ENCODE measurements around the gene CREB5. TPM values are rescaled to one million over a fixed set of nuclear protein-coding genes. Genes with fewer than 3 reads are reported as not detected.

Gene CREB5
- total and polyA plus RNA-seq, 2 of the 13 experiments (the other 11 are each of a cell fraction or from before 2014, with no cell fraction given), result 0.38 to 0.71 TPM

GRCh38 chr7:28811008-28811407 lies 398.7 kb downstream of the CREB5 start:
- no peaks in the 10 kb centered on the region for H3K79me2 ChIP-seq (ENCODE audit: insufficient read depth, low read length)
- H4K20me1 ChIP-seq (ENCODE audit: insufficient read depth, low read length), result no peaks in the 10 kb centered on the region
- TF ChIP-seq ATF2 (CRISPR knock-in tag; IDR thresholded peaks at IDR 0.05) (no peak), GABPA (IDR thresholded peaks at IDR 0.05; ENCODE audit: low read depth, low read length) (no peak), GABPA (CRISPR knock-in tag; IDR thresholded peaks at IDR 0.05; ENCODE audit: low read depth) (no peak), ZBTB3 (CRISPR knock-in tag; IDR thresholded peaks at IDR 0.05; ENCODE audit: borderline replicate concordance, low read depth) (no peak), FUBP1 (CRISPR knock-in tag; IDR thresholded peaks at IDR 0.05; ENCODE audit: borderline replicate concordance) (no peak), ZNF253 (CRISPR knock-in tag; IDR thresholded peaks at IDR 0.05; ENCODE audit: borderline replicate concordance) (no peak), RFX3 (CRISPR knock-in tag; IDR thresholded peaks at IDR 0.05) (no peak), NFE2L2 (IDR thresholded peaks at IDR 0.05; ENCODE audit: low read length) (no peak), HMGXB3 (CRISPR knock-in tag; IDR thresholded peaks at IDR 0.05; ENCODE audit: borderline replicate concordance) (no peak), ZNF430 (CRISPR knock-in tag; IDR thresholded peaks at IDR 0.05) (no peak), ZFP1 (CRISPR knock-in tag; IDR thresholded peaks at IDR 0.05) (no peak), SMARCE1 (IDR thresholded peaks at IDR 0.05; ENCODE audit: borderline replicate concordance) (no peak), YEATS2 (CRISPR knock-in tag; IDR thresholded peaks at IDR 0.05; ENCODE audit: borderline replicate concordance) (no peak), PTBP1 (IDR thresholded peaks at IDR 0.05; ENCODE audit: low read depth, low read length, poor library complexity, severe bottlenecking) (no peak), HMG20A (CRISPR knock-in tag; IDR thresholded peaks at IDR 0.05; ENCODE audit: borderline replicate concordance) (no peak), ATF1 (CRISPR knock-in tag; IDR thresholded peaks at IDR 0.05) (no peak), ZNF776 (CRISPR knock-in tag; IDR thresholded peaks at IDR 0.05) (no peak), ZNF749 (CRISPR knock-in tag; IDR thresholded peaks at IDR 0.05; ENCODE audit: borderline replicate concordance) (no peak), SPEN (CRISPR knock-in tag; IDR thresholded peaks at IDR 0.05; ENCODE audit: low read depth) (no peak)
- H3K9me3 ChIP-seq (ENCODE audit: low read length), result no peaks in the 10 kb centered on the region
- no peak overlapping the region for H3K9ac ChIP-seq (ENCODE audit: insufficient read depth, low read depth, low read length)
- H3K4me3 ChIP-seq (replicated peaks in 1 of 3; ENCODE audit: insufficient read depth in 1 of 3, low read depth in 2 of 3, low read length in 3 of 3), result no peak overlapping the region
- H2AFZ ChIP-seq (ENCODE audit: low read length), result no peak overlapping the region
- H3K4me2 ChIP-seq (ENCODE audit: low read depth, low read length), result no peak overlapping the region
- 0 out of 5 replicates have a peak, but pooled peaks cover 2 to 7% of the 10 kb centered on the region in 2 experiments for H3K27me3 ChIP-seq (ENCODE audit: control insufficient read depth in 1 of 2, insufficient read depth in 2 of 2, low read length in 2 of 2)
- no peaks in the 10 kb centered on the region for H3K36me3 ChIP-seq (replicated peaks in 1 of 2; ENCODE audit: control insufficient read depth in 1 of 2, insufficient read depth in 2 of 2, low read length in 2 of 2)
- no peak overlapping the region for H3K27ac ChIP-seq (ENCODE audit: extremely low read length, insufficient read depth, low read length)
- POLR2A ChIA-PET, result no interaction called here
- DNase-seq (ENCODE audit: low spot score) (no peak), ATAC-seq (no peak), FAIRE-seq (no peak)
- 85% methylated on average over 3 of the region's 3 CpGs for WGBS (ENCODE audit: low lambda C conversion rate)
- in situ Hi-C loops (cut with HindIII; ENCODE audit: extremely low pct_ligation_motif_present, low pct_unique_long_range_greater_than_20kb) (no loop called here), intact Hi-C loops (cut with micrococcal nuclease; ENCODE audit: unreplicated experiment) (no loop called here)
- CTCF ChIA-PET (ENCODE audit: low intra/inter-chr PET ratio, low total read pairs), result no interaction called here
- no peaks in the 10 kb centered on the region for H3K4me1 ChIP-seq (ENCODE audit: insufficient read depth, low read length)
- no TSS peak for BruUV-seq (replicated peaks)
